H9 (cell line): ENCODE data around the gene PTGDR. TPM values are rescaled to one million over a fixed set of nuclear protein-coding genes. Genes with fewer than 3 reads are reported as not detected.

Experiments used
- DNase-seq: peaks from one replicate; pipeline ENCODE4 v3.0.0-alpha.2; 2017
- H2AFZ ChIP-seq: one replicate; pipeline ENCODE4 v1.6.1; 2013; ENCODE audit warnings: mild to moderate bottlenecking, low read length, control low read depth, moderate library complexity
- H2AK5ac ChIP-seq: 2 replicates; pipeline ENCODE4 v1.6.1; 2013; ENCODE audit warnings: low read length, control low read depth, mixed read lengths; ENCODE audit not compliant: insufficient read length
- H2BK120ac ChIP-seq: one replicate; pipeline ENCODE4 v1.6.1; 2013; ENCODE audit warnings: low read depth, mild to moderate bottlenecking, low read length, control low read depth, inconsistent platforms; ENCODE audit not compliant: poor library complexity, severe bottlenecking
- H2BK12ac ChIP-seq: 2 replicates; pipeline ENCODE4 v1.6.1; 2013; ENCODE audit warnings: low read length, control low read depth, mixed read lengths, low read depth; ENCODE audit not compliant: insufficient read length
- H2BK15ac ChIP-seq: 2 replicates; pipeline ENCODE4 v1.6.1; 2013; ENCODE audit warnings: low read depth, low read length, control low read depth
- H2BK20ac ChIP-seq: one replicate; pipeline ENCODE4 v1.6.1; 2013; ENCODE audit warnings: low read depth, mild to moderate bottlenecking, low read length, control low read depth, inconsistent platforms; ENCODE audit not compliant: poor library complexity, severe bottlenecking
- H2BK5ac ChIP-seq: 2 replicates; pipeline ENCODE4 v1.6.1; 2013; ENCODE audit warnings: low read length, control low read depth, mixed read lengths; ENCODE audit not compliant: insufficient read length
- H3K14ac ChIP-seq: 2 replicates; pipeline ENCODE4 v1.6.1; 2013; ENCODE audit warnings: low read length, control low read depth; ENCODE audit not compliant: insufficient read depth
- H3K18ac ChIP-seq: 2 replicates; pipeline ENCODE4 v1.6.1; 2013; ENCODE audit warnings: low read depth, mild to moderate bottlenecking, mixed read lengths, low read length, control low read depth; ENCODE audit not compliant: insufficient read length
- H3K23ac ChIP-seq: 2 replicates; pipeline ENCODE4 v1.6.1; 2013; ENCODE audit warnings: low read length, control low read depth, mixed read lengths, low read depth; ENCODE audit not compliant: insufficient read length
- H3K23me2 ChIP-seq: 2 replicates; pipeline ENCODE4 v1.6.1; 2013; ENCODE audit warnings: low read depth, mild to moderate bottlenecking, mixed read lengths, low read length, control low read depth; ENCODE audit not compliant: insufficient read length, poor library complexity, severe bottlenecking
- H3K27ac ChIP-seq: 2 replicates; pipeline ENCODE4 v1.5.1; 2013; ENCODE audit warnings: low read length, control low read depth, mixed read lengths, low read depth; ENCODE audit not compliant: insufficient read length
- H3K27me3 ChIP-seq: 2 replicates; pipeline ENCODE4 v1.6.1; 2013; ENCODE audit warnings: low read length, control low read depth, inconsistent platforms; ENCODE audit not compliant: insufficient read depth
- H3K4ac ChIP-seq: 2 replicates; pipeline ENCODE4 v1.6.1; 2013; ENCODE audit warnings: low read depth, mild to moderate bottlenecking, control low read depth, inconsistent platforms, low read length, moderate library complexity
- H3K4me1 ChIP-seq: 2 replicates; pipeline ENCODE4 v1.6.1; 2013; ENCODE audit warnings: low read length, control low read depth, inconsistent platforms; ENCODE audit not compliant: insufficient read depth
- H3K4me2 ChIP-seq: 2 replicates; pipeline ENCODE4 v1.6.1; 2013; ENCODE audit warnings: low read length, control low read depth, mixed read lengths; ENCODE audit not compliant: insufficient read length, insufficient read depth
- H3K56ac ChIP-seq: 2 replicates; pipeline ENCODE4 v1.6.1; 2013; ENCODE audit warnings: low read depth, mild to moderate bottlenecking, mixed read lengths, low read length, control low read depth; ENCODE audit not compliant: insufficient read length
- H3K79me1 ChIP-seq: 2 replicates; pipeline ENCODE4 v1.6.1; 2013; ENCODE audit warnings: low read depth, mild to moderate bottlenecking, moderate library complexity, low read length, control low read depth, inconsistent platforms; ENCODE audit not compliant: insufficient read depth, poor library complexity, severe bottlenecking
- H3K79me2 ChIP-seq: 2 replicates; pipeline ENCODE4 v1.6.1; 2013; ENCODE audit warnings: low read length, control low read depth, inconsistent platforms; ENCODE audit not compliant: insufficient read depth
- H3K9ac ChIP-seq: 2 replicates; pipeline ENCODE4 v1.6.1; 2013; ENCODE audit warnings: low read length, control low read depth, mixed read lengths; ENCODE audit not compliant: insufficient read length; ENCODE audit errors: extremely low read depth
- H3K9me3 ChIP-seq: one replicate; pipeline ENCODE4 v1.6.1; 2013; ENCODE audit warnings: low read depth, low read length, inconsistent platforms; ENCODE audit not compliant: control insufficient read depth
- H3T11ph ChIP-seq: one replicate; pipeline ENCODE4 v1.6.1; 2013; ENCODE audit warnings: mild to moderate bottlenecking, low read length, control low read depth, inconsistent platforms
- H4K20me1 ChIP-seq: one replicate; pipeline ENCODE4 v1.6.1; 2013; ENCODE audit not compliant: control insufficient read depth, insufficient read length, insufficient read depth
- H4K5ac ChIP-seq: 2 replicates; pipeline ENCODE4 v1.6.1; 2013; ENCODE audit warnings: low read depth, mild to moderate bottlenecking, mixed read lengths, low read length, control low read depth; ENCODE audit not compliant: insufficient read length
- H4K8ac ChIP-seq: replicated peaks from 2 replicates; pipeline ENCODE4 v1.6.1; 2013; ENCODE audit warnings: low read length, control low read depth, mixed read lengths, low read depth; ENCODE audit not compliant: insufficient read length
- H4K91ac ChIP-seq: 2 replicates; pipeline ENCODE4 v1.6.1; 2013; ENCODE audit warnings: low read depth, mild to moderate bottlenecking, moderate library complexity, mixed read lengths, low read length, control low read depth; ENCODE audit not compliant: insufficient read length
- H3K27ac Mint-ChIP-seq, 3 experiments: 2 replicates in 2 of 3; 3 replicates in 1 of 3; pipeline ENCODE4 v1.8.0; 2020 to 2021; ENCODE audit warnings: mixed read lengths in 3 of 3, mild to moderate bottlenecking in 1 of 3, moderate library complexity in 1 of 3
- H3K27me3 Mint-ChIP-seq: 2 replicates; pipeline ENCODE4 v1.8.0; 2021; ENCODE audit warnings: low read depth, mild to moderate bottlenecking, moderate library complexity, mixed read lengths
- H3K36me3 Mint-ChIP-seq, 3 experiments: 2 replicates in 2 of 3; 3 replicates in 1 of 3; pipeline ENCODE4 v1.8.0; 2020 to 2021; ENCODE audit warnings: low read depth in 3 of 3, mixed read lengths in 3 of 3; ENCODE audit not compliant: insufficient read depth in 1 of 3
- H3K4me1 Mint-ChIP-seq, 2 experiments: 2 replicates each; pipeline ENCODE4 v1.8.0; 2020; ENCODE audit warnings: mixed read lengths in 2 of 2
- H3K4me3 Mint-ChIP-seq, 2 experiments: 2 replicates in 1 of 2; 3 replicates in 1 of 2; pipeline ENCODE4 v1.8.0; 2020 to 2021; ENCODE audit warnings: mild to moderate bottlenecking in 2 of 2, mixed read lengths in 2 of 2, moderate library complexity in 1 of 2
- H3K9me3 Mint-ChIP-seq, 2 experiments: 2 replicates in 1 of 2; 3 replicates in 1 of 2; pipeline ENCODE4 v1.8.0; 2020; ENCODE audit warnings: mild to moderate bottlenecking in 2 of 2, mixed read lengths in 2 of 2, moderate library complexity in 1 of 2
- CTCF ChIP-seq: fragments of 200-600 bp; sonication (generic); conservative IDR thresholded peaks from 3 replicates; pipeline ENCODE4 v1.8.0; 2021; ENCODE audit warnings: antibody characterized with exemption, mild to moderate bottlenecking
- WGBS: extraction: QIAGEN DNeasy Blood & Tissue Kit; methylation state at CpG from one replicate; pipeline ENCODE4 v1.1.7; 2013; ENCODE audit warnings: missing lambda C conversion rate, low lambda C conversion rate, mixed read lengths; ENCODE audit not compliant: insufficient read length; ENCODE audit errors: extremely low coverage; 5-methylcytosine and 5-hydroxymethylcytosine counted together
- total RNA-seq: library from RNA; stranded (reverse); gene quantifications from 2 replicates; pipeline ENCODE4 v1.2.1, GENCODE V29; 2021

The PTGDR gene
- total RNA-seq, 1 experiment from 2014 or later, result not detected

GRCh38 chr14:52240623-52241022, 26.9 kb upstream of the PTGDR start:
- no CpG with 5 or more reads among the region's 5 CpGs for WGBS
- no peak for TF ChIP-seq CTCF
- Histone ChIP-seq H3K4ac (no peak overlapping the region), H3K4me2 (no peak overlapping the region), H2AFZ (no peak overlapping the region), H2BK15ac (no peak overlapping the region), H3K23me2 (no peaks in the 10 kb centered on the region), H3K27ac (no peak overlapping the region), H3K18ac (no peak overlapping the region), H2BK20ac (no peak overlapping the region), H2AK5ac (no peak overlapping the region), H3K79me2 (no peaks in the 10 kb centered on the region), H3K79me1 (no peaks in the 10 kb centered on the region), H3K56ac (no peak overlapping the region), H3K4me1 (peaks cover 2% of the 10 kb centered on the region; the same call in 1 of the 2 replicates), H4K5ac (no peak overlapping the region), H3K23ac (no peak overlapping the region), H3K27me3 (no peaks in the 10 kb centered on the region), H3K9ac (no peak overlapping the region), H3T11ph (no peak overlapping the region), H4K91ac (no peak overlapping the region), H2BK5ac (no peak overlapping the region), H3K9me3 (no peaks in the 10 kb centered on the region), H2BK120ac (no peak overlapping the region), H3K14ac (no peak overlapping the region), H4K20me1 (no peaks in the 10 kb centered on the region), H4K8ac (no peak overlapping the region), H2BK12ac (no peak overlapping the region)
- no peaks in the 10 kb centered on the region for H3K36me3 Mint-ChIP-seq
- no peak overlapping the region; a peak in 1 of 7 replicates for H3K27ac Mint-ChIP-seq
- no peaks in the 10 kb centered on the region for H3K9me3 Mint-ChIP-seq
- peaks cover 12% of the 10 kb centered on the region in 2 experiments for H3K4me1 Mint-ChIP-seq
- H3K27me3 Mint-ChIP-seq, result no peaks in the 10 kb centered on the region
- H3K4me3 Mint-ChIP-seq, result no peak overlapping the region
- DNase-seq, result no peak
